ENCODE data around the gene STAG2.
"Not testable (repeated sequence)": the region's sequence is repeated elsewhere in the genome, so short reads cannot be mapped to it uniquely, and the experiment has no call there.

The STAG2 gene

GRCh38 chrX:123961268-123962005, at the start of gene STAG2:
Gene STAG2, plus strand, starts transcription at chrX:123961706. Its CDS starts 60,922 bp downstream, at chrX:124022628.
- DNase-seq (ENCODE audit: low spot score) = peak; percentile 70

GRCh38 chrX:123917069-123917468, 44.4 kb upstream of the STAG2 start:
- no peak for DNase-seq (ENCODE audit: low spot score)

GRCh38 chrX:123918106-123918721, 43.3 kb upstream of the STAG2 start:
- DNase-seq (ENCODE audit: low spot score) = no peak

DNA sequence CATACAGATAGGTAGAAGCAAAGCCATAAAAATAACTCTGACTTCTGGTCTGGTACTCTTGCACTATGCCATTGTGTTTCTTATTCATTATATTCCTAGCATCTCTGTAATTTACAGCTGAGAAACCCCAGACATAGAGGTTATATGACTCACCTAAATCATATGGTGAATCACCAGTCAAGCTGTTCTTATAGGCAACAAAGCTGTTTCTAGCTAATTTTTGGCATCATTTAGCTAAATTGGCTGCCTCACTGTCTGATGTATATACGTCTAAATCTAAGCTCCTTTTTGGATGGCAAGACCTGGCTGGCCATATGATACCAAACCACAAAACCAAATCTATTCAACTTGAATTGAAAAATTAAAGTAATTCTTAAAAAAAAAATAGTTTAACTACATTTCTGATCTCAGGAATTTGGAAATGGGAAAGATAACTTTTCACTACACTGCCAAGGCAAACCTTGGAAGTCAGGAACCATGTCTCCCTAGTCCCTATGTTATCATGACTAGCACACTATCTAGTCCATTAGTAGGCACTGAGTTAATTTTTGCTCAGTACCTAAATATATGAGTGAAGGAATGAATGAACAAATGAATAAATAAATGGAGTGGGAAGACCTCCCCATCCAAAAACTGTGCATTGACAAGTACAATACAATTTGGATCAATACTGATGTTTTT, 41.3 kb upstream of the STAG2 start:
- DNase-seq (ENCODE audit: low spot score) = no peak

- no peak for DNase-seq (ENCODE audit: low spot score)
Measured at GRCh38 chrX:123923211-123923610, 38.3 kb upstream of the STAG2 start.

DNA sequence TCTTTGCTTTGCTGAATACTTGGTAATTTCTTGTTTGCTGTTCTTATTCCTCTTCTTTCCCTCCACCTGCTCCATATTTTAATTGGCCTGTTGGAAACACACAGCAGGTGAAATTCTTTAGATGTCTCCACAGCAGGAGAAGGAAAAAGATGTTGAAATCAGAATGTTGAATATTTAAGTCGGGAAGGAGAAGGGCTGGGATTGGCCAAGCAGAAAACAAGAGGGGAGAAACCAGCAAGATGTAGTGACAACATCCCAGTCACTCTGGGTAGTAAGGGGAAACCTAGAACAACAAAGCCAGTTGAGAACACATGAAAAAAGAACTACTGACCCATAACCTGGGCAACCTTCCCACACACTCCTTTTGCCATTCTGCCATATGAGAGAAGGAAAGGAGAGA, 37.3 kb upstream of the STAG2 start:
- no peak for DNase-seq (ENCODE audit: low spot score)

DNA sequence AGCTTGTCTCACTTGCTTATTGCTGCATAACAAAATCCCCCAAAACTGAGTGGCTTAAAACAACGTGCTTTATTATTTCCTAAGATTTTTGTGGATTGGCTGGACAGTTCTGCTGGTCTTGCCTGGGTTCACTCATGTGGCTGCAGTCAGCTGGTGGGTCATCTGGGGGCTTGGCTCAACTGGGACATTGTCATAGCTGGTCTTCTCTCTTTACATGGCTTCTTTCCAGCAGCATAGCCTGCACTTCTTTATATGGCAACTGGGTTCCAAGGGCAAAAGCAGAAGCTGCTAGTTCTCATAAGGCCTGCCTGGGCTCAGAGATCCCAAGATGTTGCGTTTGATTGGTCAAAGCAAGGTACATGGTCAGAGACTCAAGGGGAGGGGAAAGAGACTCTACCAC, 33.7 kb upstream of the STAG2 start:
- no peak for DNase-seq (ENCODE audit: low spot score)

- not testable (repeated sequence) for DNase-seq (ENCODE audit: low spot score)
Measured at GRCh38 chrX:123932055-123932454, 29.5 kb upstream of the STAG2 start.

DNA sequence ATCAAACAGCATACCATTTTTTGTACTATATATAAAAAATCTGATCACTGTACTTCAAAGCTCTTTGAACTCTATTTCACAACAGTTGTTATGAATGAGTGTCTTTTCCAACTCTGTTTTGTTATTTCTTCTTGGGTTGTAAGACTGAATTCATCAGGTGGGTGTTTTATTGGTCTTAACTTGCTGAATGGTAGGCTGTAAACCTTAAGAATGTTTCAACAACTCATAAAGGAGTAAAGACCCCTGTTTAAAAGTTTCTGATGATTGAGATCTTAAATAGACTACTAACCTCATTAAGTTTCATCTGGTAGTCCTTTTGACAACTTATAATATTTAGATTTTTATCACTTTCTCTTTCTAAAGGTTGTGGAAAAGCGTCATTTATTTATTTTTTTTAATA, 18.4 kb upstream of the STAG2 start:
- no peak for DNase-seq (ENCODE audit: low spot score)

- DNase-seq (ENCODE audit: low spot score) = no peak
Measured at GRCh38 chrX:123943488-123943887, 18.0 kb upstream of the STAG2 start.

DNA sequence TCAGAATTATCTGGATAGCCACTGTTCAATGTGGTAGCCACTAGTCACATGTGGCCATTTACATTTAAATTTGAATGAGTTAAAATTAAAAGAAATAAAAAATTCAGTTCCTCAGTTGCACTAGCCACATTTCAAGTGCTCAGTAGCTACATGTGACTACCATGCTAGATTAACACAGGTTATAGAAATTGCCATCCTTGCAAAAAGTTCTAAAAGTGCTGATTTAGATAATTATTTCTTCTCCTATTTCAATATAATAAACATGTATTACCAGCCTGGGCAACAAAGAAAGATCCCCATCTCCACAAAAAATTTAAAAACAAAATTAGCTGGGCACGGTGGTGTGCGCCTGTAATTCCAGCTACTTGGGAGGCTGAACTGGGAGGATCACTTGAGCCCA, 11.7 kb upstream of the STAG2 start:
- no peak for DNase-seq (ENCODE audit: low spot score)

DNA sequence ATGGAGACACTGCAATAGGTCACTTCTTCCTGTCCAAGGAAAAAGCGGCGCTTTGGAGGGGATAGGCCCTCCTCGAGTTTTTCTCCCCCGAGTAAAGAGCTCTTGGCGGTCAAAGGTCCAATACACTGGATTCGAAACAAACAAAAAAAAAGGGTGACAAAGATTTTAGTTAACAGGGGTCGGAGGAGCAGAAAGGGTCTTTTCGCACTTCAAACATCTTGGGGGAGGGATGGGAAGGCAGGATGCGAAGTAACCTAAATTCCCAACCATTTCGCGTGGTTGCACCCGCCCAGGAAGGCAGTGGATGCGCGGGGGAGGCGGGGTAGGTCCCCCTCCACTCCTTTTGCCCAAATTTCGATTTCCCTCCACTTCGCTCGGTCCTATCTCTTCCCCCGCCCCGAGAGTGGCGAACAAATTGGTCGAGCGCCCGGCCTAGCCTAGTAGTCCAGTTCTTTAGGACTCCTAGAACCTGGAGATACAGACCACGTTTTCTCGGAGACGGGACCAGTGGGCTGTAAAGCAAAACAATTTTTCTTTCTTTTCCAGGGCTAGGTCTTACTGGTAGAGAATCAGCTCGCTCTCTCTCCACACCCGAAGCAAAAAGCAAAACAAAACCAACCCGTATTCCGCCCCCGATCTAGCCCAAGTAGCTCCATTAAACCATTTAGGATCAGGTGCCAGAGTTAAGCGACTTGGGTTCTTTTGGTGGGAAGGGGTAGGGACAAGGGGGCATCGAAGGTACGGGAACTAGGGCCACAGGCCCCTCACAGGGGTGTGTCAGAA, 2.0 kb upstream of the STAG2 start:
- peak; percentile 56 for DNase-seq (ENCODE audit: low spot score)

DNA sequence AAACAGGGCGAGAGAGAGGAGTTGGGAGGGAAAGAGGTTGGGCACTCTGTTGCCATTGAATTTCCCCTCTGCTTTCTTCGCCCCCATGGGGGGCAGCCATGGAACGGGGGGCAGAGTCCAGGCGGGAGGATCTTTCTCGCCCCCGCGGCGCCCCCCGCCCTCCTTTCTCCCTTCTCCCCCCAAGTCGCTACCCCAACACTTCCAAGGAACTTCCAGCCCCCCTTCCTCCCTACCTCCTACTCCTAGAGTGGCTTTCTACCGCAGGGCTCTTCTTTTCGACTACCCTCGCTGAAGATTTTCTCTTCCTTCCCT, 594 bp upstream of the STAG2 start:
- DNase-seq (ENCODE audit: low spot score) = no peak

- DNase-seq (ENCODE audit: low spot score) = peak; percentile 46
Measured at GRCh38 chrX:123962006-123962467, 531 bp downstream of the STAG2 start.

DNA sequence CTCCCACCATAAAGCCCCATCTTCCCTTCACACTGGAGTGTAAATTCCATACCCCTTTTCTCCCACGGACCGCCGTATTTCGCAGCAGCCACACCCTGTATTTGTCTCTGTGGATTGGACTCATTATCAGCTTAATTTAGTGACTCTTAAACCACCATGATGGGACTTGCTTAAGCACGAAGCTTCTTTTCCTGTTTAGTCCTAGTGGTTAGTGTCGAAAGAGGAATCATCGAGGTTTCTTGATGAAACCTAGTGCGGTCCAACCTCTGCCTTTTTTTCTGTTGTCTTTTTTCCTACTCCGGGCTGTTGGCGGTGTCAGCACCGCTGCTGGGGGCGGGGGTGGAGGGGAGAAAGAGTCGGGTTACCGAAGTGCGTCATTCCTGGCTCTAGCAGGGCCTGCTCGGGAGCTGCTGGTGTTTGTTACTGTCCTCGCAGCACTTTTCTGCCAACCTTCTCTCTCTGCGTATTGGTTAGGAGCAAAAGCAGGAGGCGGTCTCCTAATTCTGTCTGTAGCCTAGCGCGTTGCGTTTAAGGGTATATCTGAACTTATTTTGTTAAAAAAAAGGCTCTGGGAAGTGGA, 1.4 kb downstream of the STAG2 start:
- DNase-seq (ENCODE audit: low spot score) = peak; percentile 85

- DNase-seq (ENCODE audit: low spot score) = peak; percentile 53
Measured at GRCh38 chrX:123964156-123964834, 2.8 kb downstream of the STAG2 start.

GRCh38 chrX:123965712-123966111, 4.2 kb downstream of the STAG2 start:
- DNase-seq (ENCODE audit: low spot score) = no peak

- DNase-seq (ENCODE audit: low spot score) = no peak
Measured at GRCh38 chrX:123967497-123967896, 6.0 kb downstream of the STAG2 start.

DNA sequence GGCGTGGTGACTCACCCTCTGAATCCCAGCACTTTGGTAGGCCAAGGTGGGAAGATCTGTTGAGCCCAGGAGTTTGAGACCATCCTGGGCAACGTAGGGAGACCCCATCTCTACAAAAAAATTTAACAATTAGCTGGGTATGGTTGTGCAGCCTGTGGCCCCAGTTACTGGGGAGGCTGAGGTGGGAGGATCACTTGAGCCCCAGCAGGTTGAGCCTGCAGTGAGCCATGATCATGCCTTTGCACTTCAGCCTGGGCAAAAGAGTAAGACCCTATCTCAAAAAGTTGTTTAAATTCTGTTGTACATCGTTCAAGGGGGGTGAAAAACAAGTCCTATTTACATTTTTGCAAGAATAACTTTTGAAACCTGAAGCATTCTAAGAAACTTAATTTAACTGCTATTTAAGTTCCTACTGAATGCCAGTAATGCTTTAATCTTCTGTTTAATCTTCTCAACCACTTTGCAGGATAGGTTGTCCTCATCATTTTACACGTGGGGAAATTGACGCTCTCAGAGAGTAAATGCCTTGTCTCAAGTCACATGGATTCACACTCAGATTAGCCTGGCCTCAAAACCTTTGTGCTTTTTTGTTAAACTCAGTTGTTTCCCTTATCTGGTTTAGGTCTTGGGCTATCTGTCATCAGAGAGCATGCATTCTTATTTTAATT, 7.0 kb downstream of the STAG2 start:
- DNase-seq (ENCODE audit: low spot score) = no peak

GRCh38 chrX:123971982-123972381, 10.5 kb downstream of the STAG2 start:
- DNase-seq (ENCODE audit: low spot score) = no peak

DNA sequence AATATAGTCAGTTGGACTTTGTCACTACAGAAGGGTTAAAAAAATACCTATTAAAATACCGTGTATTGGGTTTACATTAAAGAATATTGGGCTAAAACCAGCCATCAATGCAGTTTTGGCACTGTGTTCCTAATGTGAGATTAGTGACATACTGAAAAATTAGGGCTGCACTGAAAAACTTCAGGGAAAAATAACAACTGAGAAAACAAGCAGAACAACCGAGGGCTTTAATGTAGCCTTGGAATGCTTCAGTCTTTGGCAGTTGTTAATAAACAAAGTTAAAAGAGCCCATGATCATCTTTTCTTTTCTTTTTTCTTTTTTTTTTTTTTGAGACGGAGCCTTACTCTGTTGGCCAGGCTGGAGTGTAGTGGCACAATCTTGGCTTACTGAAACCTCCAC, 12.4 kb downstream of the STAG2 start:
- no peak for DNase-seq (ENCODE audit: low spot score)

All from hematopoietic multipotent progenitor cell treated with erythropoietin and hydrocortisone succinate and interleukin-3 and kit ligand, for 15 days (in vitro differentiated cells).